Suprapubic skin (tissue), 4 donors: ENCODE measurements around the gene CERS4.

ENCODE experiments used
- CTCF ChIP-seq, 2 donors: fragments of 200-600 bp in 1 of 2; fragments of 450-650 bp in 1 of 2; sonication (generic) in 1 of 2; IDR thresholded peaks; one replicate each; pipeline ENCODE4 v1.5.1; 2016 to 2019; ENCODE audit warnings: antibody characterized with exemption in 2 of 2, mild to moderate bottlenecking in 1 of 2, moderate library complexity in 1 of 2
- EP300 ChIP-seq: sonication (generic); formaldehyde crosslinking; IDR thresholded peaks from one replicate; pipeline ENCODE4 v1.6.1; 2017; ENCODE audit warnings: antibody characterized with exemption
- POLR2A ChIP-seq, 2 donors: fragments of 450-650 bp; IDR thresholded peaks; one replicate each; pipeline ENCODE4 v1.6.1; 2017; ENCODE audit warnings: antibody characterized with exemption in 2 of 2, mild to moderate bottlenecking in 2 of 2, moderate library complexity in 2 of 2
- POLR2AphosphoS5 ChIP-seq, 3 donors: sonication (generic); formaldehyde crosslinking; IDR thresholded peaks; one replicate each; pipeline ENCODE4 v1.6.1; 2017; ENCODE audit warnings: antibody characterized with exemption in 3 of 3

GRCh38 chr19:8208922-8209461 is at the start of gene CERS4:
- no peak for TF ChIP-seq POLR2AphosphoS5 (IDR thresholded peaks at IDR 0.05)
- no peak for TF ChIP-seq CTCF (IDR thresholded peaks at IDR 0.05)
- TF ChIP-seq POLR2A (IDR thresholded peaks at IDR 0.05) = no peak
- TF ChIP-seq EP300 = no peak
